GM23248 (cell line): Measurements from ENCODE around the gene PDIA6.

Source experiments
- EZH2 ChIP-seq: fragments of 200-600 bp; sonication (generic); IDR thresholded peaks from 2 replicates; pipeline ENCODE4 v1.6.1; 2018; ENCODE audit warnings: antibody characterized with exemption, mild to moderate bottlenecking; ENCODE audit not compliant: insufficient read depth, poor library complexity, severe bottlenecking
- EZH2phosphoT487 ChIP-seq: fragments of 200-600 bp; sonication (generic); IDR thresholded peaks from 2 replicates; pipeline ENCODE4 v1.6.1; 2018; ENCODE audit warnings: antibody characterized with exemption, moderate library complexity, mild to moderate bottlenecking, low read depth; ENCODE audit not compliant: insufficient read depth

GRCh38 chr2:10817413-10817812 is 4.8 kb upstream of the PDIA6 start:
- TF ChIP-seq EZH2 (no peak), EZH2phosphoT487 (no peak)
